ENCODE results near the gene USP44. TPM values are rescaled to one million over a fixed set of nuclear protein-coding genes. Genes with fewer than 3 reads are reported as not detected.
A peak's percentile ranks its signal among the peaks of the same experiment; 100 is the strongest.

USP44 gene
- total and polyA plus RNA-seq, 2 of the 13 experiments (the other 11 are each of a cell fraction or from before 2014, with no cell fraction given), result 0.05 to 0.07 TPM

GRCh38 chr12:95473884-95474659 is 77.2 kb downstream of the USP44 start, which contains the start of gene METAP2 (continued):
- TF ChIP-seq GMEB2 (CRISPR knock-in tag; IDR thresholded peaks at IDR 0.05; ENCODE audit: low read depth) (0 out of 2 replicates have a peak, but pooled peaks have one; percentile 25), ZNF766 (CRISPR knock-in tag; IDR thresholded peaks at IDR 0.05; ENCODE audit: borderline replicate concordance) (peak; percentile 51; the same call in 1 of the 2 replicates), USF2 (IDR thresholded peaks at IDR 0.05; ENCODE audit: low read depth, low read length) (no peak), USF2 (CRISPR knock-in tag; IDR thresholded peaks at IDR 0.05; ENCODE audit: borderline replicate concordance) (no peak), REPIN1 (CRISPR knock-in tag; IDR thresholded peaks at IDR 0.05; ENCODE audit: borderline replicate concordance, low read depth) (peak; percentile 89), RBM39 (IDR thresholded peaks at IDR 0.05; ENCODE audit: low read depth, low read length, poor library complexity, severe bottlenecking) (peak; percentile 96), ZNF460 (CRISPR knock-in tag; IDR thresholded peaks at IDR 0.05; ENCODE audit: borderline replicate concordance) (no peak; the same call in 1 of the 2 replicates), ZNF230 (CRISPR knock-in tag; IDR thresholded peaks at IDR 0.05) (peak; percentile 38; the same call in 1 of the 2 replicates), ZNF232 (CRISPR knock-in tag; IDR thresholded peaks at IDR 0.05; ENCODE audit: borderline replicate concordance) (peak; percentile 76; the same call in 1 of the 2 replicates), KAT7 (CRISPR knock-in tag; IDR thresholded peaks at IDR 0.05; ENCODE audit: borderline replicate concordance) (peak; percentile 99), ZNF687 (CRISPR knock-in tag; IDR thresholded peaks at IDR 0.05) (peak; percentile 97), TBL1XR1 (IDR thresholded peaks at IDR 0.05; ENCODE audit: borderline replicate concordance, low read length, partially characterized antibody) (no peak), DDIT3 (CRISPR knock-in tag; IDR thresholded peaks at IDR 0.05) (no peak), BRD4 (CRISPR knock-in tag; IDR thresholded peaks at IDR 0.05) (peak; percentile 93), ZNF784 (CRISPR knock-in tag; IDR thresholded peaks at IDR 0.05; ENCODE audit: borderline replicate concordance) (peak; percentile 81; the same call in 1 of the 2 replicates), ZSCAN12 (CRISPR knock-in tag; IDR thresholded peaks at IDR 0.05) (0 out of 2 replicates have a peak, but pooled peaks have one; percentile 28), ZNF256 (CRISPR knock-in tag; conservative IDR thresholded peaks at IDR 0.05) (0 out of 2 replicates have a peak, but pooled peaks have one; percentile 46), ZNF83 (CRISPR knock-in tag; IDR thresholded peaks at IDR 0.05; ENCODE audit: borderline replicate concordance) (no peak), YEATS2 (CRISPR knock-in tag; IDR thresholded peaks at IDR 0.05; ENCODE audit: borderline replicate concordance) (peak; percentile 98)

All from HepG2 (cell line).